ENCODE data around the gene GPR31. TPM values are rescaled to one million over a fixed set of nuclear protein-coding genes. Genes with fewer than 3 reads are reported as not detected.

The GPR31 gene
- total RNA-seq, 1 donor from 2014 or later, result not detected

GRCh38 chr6:167146977-167147376, 10.8 kb downstream of the GPR31 start:
- DNase-seq (ENCODE audit: low spot score), result no peak
- Mint-ChIP-seq H3K4me3 (ENCODE audit: unreplicated experiment) (no peak overlapping the region), H3K36me3 (ENCODE audit: low read depth, unreplicated experiment) (no peaks in the 10 kb centered on the region), H3K9me3 (ENCODE audit: unreplicated experiment) (no peaks in the 10 kb centered on the region), H3K27ac (ENCODE audit: unreplicated experiment) (no peak overlapping the region), H3K27me3 (ENCODE audit: unreplicated experiment) (peaks cover 7% of the 10 kb centered on the region), H3K4me1 (ENCODE audit: unreplicated experiment) (peaks cover 5% of the 10 kb centered on the region)
- no peak for TF ChIP-seq CTCF (IDR thresholded peaks at IDR 0.05; ENCODE audit: unreplicated experiment)

- Mint-ChIP-seq H3K4me3 (ENCODE audit: unreplicated experiment) (no peak overlapping the region), H3K27ac (ENCODE audit: unreplicated experiment) (no peak overlapping the region), H3K27me3 (ENCODE audit: unreplicated experiment) (peaks cover 7% of the 10 kb centered on the region), H3K9me3 (ENCODE audit: unreplicated experiment) (no peaks in the 10 kb centered on the region), H3K36me3 (ENCODE audit: low read depth, unreplicated experiment) (no peaks in the 10 kb centered on the region), H3K4me1 (ENCODE audit: unreplicated experiment) (peaks cover 5% of the 10 kb centered on the region)
- no peak for TF ChIP-seq CTCF (IDR thresholded peaks at IDR 0.05; ENCODE audit: unreplicated experiment)
- DNase-seq (ENCODE audit: low spot score), result no peak
Observed at GRCh38 chr6:167146135-167146534, 11.6 kb downstream of the GPR31 start.

- no peak for TF ChIP-seq CTCF (IDR thresholded peaks at IDR 0.05; ENCODE audit: unreplicated experiment)
- Mint-ChIP-seq H3K4me1 (ENCODE audit: unreplicated experiment) (peaks cover 5% of the 10 kb centered on the region), H3K4me3 (ENCODE audit: unreplicated experiment) (no peak overlapping the region), H3K36me3 (ENCODE audit: low read depth, unreplicated experiment) (no peaks in the 10 kb centered on the region), H3K9me3 (ENCODE audit: unreplicated experiment) (no peaks in the 10 kb centered on the region), H3K27ac (ENCODE audit: unreplicated experiment) (no peak overlapping the region), H3K27me3 (ENCODE audit: unreplicated experiment) (peaks cover 7% of the 10 kb centered on the region)
- DNase-seq (ENCODE audit: low spot score), result no peak
Observed at GRCh38 chr6:167145461-167145860, 12.3 kb downstream of the GPR31 start.

- Mint-ChIP-seq H3K4me1 (ENCODE audit: unreplicated experiment) (peaks cover 5% of the 10 kb centered on the region), H3K4me3 (ENCODE audit: unreplicated experiment) (no peak overlapping the region), H3K27me3 (ENCODE audit: unreplicated experiment) (peaks cover 7% of the 10 kb centered on the region)
Observed at GRCh38 chr6:167143041-167143440, 14.7 kb downstream of the GPR31 start.

GRCh38 chr6:167142433-167142761, 15.4 kb downstream of the GPR31 start:
- DNase-seq (ENCODE audit: low spot score), result no peak
- TF ChIP-seq CTCF (IDR thresholded peaks at IDR 0.05; ENCODE audit: unreplicated experiment), result no peak
- H3K4me1 Mint-ChIP-seq (ENCODE audit: unreplicated experiment), result peaks cover 5% of the 10 kb centered on the region
- no peaks in the 10 kb centered on the region for H3K9me3 Mint-ChIP-seq (ENCODE audit: unreplicated experiment)
- no peaks in the 10 kb centered on the region for H3K36me3 Mint-ChIP-seq (ENCODE audit: low read depth, unreplicated experiment)
- no peak overlapping the region for H3K27ac Mint-ChIP-seq (ENCODE audit: unreplicated experiment)
- no peak overlapping the region for H3K4me3 Mint-ChIP-seq (ENCODE audit: unreplicated experiment)
- H3K27me3 Mint-ChIP-seq (ENCODE audit: unreplicated experiment), result peaks cover 7% of the 10 kb centered on the region

More at GRCh38 chr6:167143041-167143440, 14.7 kb downstream of the GPR31 start:
- H3K9me3 Mint-ChIP-seq (ENCODE audit: unreplicated experiment), result no peaks in the 10 kb centered on the region
- no peak for TF ChIP-seq CTCF (IDR thresholded peaks at IDR 0.05; ENCODE audit: unreplicated experiment)
- H3K27ac Mint-ChIP-seq (ENCODE audit: unreplicated experiment), result no peak overlapping the region
- no peak for DNase-seq (ENCODE audit: low spot score)
- H3K36me3 Mint-ChIP-seq (ENCODE audit: low read depth, unreplicated experiment), result no peaks in the 10 kb centered on the region

All from endothelial cell (in vitro differentiated cells).